Measurements from ENCODE around the gene FBXO21.
"Not testable (repeated sequence)": the region's sequence is repeated elsewhere in the genome, so short reads cannot be mapped to it uniquely, and the experiment has no call there.

The FBXO21 gene

DNA sequence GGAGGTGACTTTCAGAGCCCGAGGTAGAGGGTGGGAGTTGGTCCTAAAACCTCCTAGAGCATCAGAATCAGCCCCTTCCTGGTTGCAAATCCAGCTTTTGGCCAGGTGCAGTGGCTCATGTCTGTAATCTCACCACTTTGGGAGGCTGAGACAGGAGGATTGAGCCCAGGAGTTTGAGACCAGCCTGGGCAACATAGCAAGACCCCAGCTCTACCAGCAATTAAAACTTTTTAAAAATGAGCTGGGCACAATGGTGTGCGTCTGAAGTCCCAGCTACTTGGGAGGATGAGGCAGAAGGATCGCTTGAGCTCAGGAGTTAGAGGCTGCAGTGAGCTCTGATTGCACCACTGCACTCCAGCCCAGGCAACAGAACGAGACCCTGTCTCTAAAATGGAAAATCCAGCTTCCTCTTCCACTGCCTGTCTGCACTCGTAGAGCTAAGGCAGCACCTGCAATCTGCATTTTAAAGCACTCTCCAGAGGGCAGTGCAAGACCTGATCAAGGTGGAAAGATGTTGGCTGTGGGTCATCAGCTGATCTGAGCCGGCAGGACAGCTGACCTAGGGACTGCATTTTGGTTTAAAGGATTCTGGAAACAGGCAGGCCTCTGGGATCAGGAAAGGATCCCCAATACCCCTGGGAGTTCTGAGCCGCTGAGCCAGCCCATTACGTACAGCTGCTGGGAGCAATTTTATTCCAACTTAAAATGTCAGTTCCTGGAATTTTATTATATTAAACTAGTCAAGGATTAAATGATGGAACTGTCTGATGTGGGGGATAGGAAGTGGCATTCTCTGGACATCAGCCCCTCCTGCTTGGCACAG, 89.2 kb downstream of the FBXO21 start:
- DNase-seq: peak in 1 of 2 experiments; percentile 28

DNA sequence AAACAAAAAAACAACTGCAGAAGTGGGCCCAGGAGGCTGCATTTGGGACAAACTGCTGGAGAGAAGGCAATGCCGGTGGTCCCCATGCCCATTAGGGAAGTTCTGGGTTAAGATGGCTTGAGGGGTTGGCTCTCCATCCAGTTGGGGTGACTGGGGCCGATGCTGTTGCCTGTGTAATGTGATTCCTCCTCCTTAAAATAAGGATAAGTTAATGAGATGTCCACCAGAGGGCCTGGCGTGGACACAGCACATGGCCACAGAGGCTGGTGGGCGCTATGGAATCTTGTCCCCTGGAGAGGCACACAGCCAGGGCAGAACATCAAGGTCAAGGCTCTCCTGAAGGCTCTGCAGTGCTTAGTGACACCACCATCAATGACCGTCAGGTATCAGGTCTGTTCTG, 90.0 kb downstream of the FBXO21 start:
- DNase-seq: no peak

GRCh38 chr12:117098361-117099217, 91.7 kb downstream of the FBXO21 start:
- DNase-seq: no peak

DNA sequence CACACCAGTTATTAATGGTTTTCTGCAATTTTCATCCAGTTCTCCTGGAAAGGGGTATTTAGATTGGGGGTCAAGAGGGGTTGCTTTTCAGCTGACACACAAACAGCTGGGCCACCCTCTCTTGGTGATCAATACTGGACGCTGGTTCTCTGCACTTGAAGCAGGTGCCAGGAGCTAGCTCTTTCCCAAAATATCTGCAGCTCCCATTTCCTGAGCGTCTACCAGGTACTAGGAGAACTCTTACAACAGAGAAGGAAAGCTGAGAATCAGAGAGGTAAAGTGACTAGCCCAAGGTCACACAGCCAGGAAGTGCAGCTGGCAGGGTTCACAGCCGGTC, 92.3 kb downstream of the FBXO21 start:
- no peak for DNase-seq

- peak in 1 of 2 experiments; percentile 30 for DNase-seq
Measured at GRCh38 chr12:117097159-117097558, 93.1 kb downstream of the FBXO21 start.

DNA sequence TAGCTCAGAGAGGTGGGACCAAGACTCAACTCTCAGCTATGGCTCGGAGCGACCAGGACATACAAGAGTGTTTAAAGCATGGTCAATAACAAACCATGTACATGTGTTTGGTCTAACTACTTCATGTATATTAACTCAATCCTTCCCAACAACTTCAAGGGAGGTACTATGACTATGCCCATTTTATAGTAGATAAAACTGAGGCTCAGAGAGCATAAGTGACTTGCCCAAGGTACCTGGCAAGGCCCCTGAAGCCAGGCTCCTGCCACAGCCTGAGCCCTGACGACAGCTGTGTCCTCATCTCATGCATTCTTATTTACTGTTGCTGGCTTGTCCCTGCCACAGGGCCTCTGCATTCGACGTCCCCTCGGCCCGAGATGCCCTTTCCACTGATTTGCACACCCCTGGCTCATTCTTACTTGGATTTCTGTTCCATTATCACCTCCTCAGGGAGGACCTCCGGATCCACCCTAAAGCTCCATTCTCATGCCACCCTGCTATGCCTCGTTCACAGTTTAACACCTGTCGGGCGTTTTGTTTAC, 93.7 kb downstream of the FBXO21 start:
- DNase-seq: no peak

GRCh38 chr12:117095191-117095590, 95.1 kb downstream of the FBXO21 start:
- DNase-seq: not testable (repeated sequence)

GRCh38 chr12:117093918-117094630, 96.2 kb downstream of the FBXO21 start:
- peak; percentile 74 for DNase-seq

DNA sequence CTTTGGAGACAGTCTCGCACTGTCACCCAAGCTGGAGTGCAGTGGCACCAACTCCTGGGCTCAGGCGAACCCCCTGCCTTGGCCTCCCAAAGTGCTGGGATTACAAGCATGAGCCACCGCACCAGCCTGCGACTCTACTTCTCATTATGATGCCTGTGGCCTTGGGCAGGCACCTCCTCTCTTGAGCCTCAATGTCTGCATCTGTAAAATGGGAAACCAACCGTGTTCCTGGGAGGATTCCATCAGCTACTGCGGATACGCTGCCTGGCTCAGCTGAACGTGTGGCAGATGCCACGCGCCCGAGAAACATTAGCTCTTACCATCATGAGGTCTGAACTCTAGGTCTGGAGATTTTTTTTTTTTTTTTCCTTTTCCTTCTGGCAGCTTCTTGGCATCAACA, 96.8 kb downstream of the FBXO21 start:
- no peak for DNase-seq

DNA sequence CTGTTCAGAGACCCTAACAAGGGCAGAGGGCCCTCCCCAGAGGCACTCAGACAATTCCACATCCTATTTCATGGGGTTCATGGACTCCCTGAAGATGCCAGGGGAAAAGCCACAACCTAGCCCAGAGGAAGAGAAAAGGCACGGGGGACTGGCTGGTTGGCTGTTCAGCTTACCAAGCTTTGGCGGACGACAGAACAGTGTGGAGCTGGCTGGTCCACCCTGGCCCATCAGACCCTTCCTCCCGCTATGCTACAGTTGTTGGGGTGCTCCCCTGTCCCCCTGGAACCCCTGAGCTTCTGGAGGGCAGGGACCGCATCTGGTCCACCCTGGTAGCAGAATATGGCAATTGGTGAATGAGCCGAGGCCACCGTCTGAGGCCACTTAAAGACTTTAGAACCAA, 97.4 kb downstream of the FBXO21 start:
- no peak for DNase-seq

DNA sequence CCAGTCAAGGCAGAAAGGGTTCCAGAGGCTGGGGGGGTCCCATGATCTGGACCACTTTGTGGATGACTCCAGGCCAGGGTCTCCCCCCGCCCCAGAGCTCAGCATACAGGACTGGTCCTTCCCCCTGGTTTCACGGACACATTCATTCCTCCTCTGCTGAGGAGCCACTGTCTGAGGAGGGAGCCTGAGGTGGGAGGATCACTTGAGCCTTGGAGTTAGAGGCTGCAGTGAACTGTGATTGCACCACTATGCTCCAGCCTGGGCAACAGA, 97.8 kb downstream of the FBXO21 start:
- DNase-seq: no peak
